NOMO-1 treated with DMSO at 0.1 percent for 48 hours (cell line): ENCODE measurements around the gene UTS2R.

Experiments
- DNase-seq: peaks from one replicate; lab custom pipeline; 2025; ENCODE audit not compliant: unreplicated experiment; lab: John Stamatoyannopoulos, UW

Gene UTS2R

GRCh38 chr17:82388223-82388921 lies 16.8 kb downstream of the UTS2R start:
- DNase-seq = no peak

- DNase-seq = no peak
Observed at GRCh38 chr17:82388922-82389283, 17.3 kb downstream of the UTS2R start.

- DNase-seq = no peak
Observed at GRCh38 chr17:82389379-82389778, 17.8 kb downstream of the UTS2R start.

- DNase-seq = no peak
Observed at GRCh38 chr17:82390015-82390859, 18.7 kb downstream of the UTS2R start.

- DNase-seq = no peak
Observed at GRCh38 chr17:82390860-82391435, 19.4 kb downstream of the UTS2R start.

GRCh38 chr17:82391496-82392066 lies 20.0 kb downstream of the UTS2R start:
- DNase-seq = no peak

- DNase-seq = no peak
Observed at GRCh38 chr17:82392209-82392920, 20.8 kb downstream of the UTS2R start.

- DNase-seq = no peak
Observed at GRCh38 chr17:82392941-82393340, 21.4 kb downstream of the UTS2R start.

- no peak for DNase-seq
Observed at GRCh38 chr17:82394278-82394677, 22.7 kb downstream of the UTS2R start.

GRCh38 chr17:82396601-82397435 lies 25.3 kb downstream of the UTS2R start:
- DNase-seq = no peak

- no peak for DNase-seq
Observed at GRCh38 chr17:82397449-82398335, 26.1 kb downstream of the UTS2R start.

GRCh38 chr17:82399041-82399441 lies 27.5 kb downstream of the UTS2R start:
- DNase-seq = no peak

GRCh38 chr17:82399601-82400101 lies 28.1 kb downstream of the UTS2R start:
- no peak for DNase-seq

- DNase-seq = peak; percentile 76
Observed at GRCh38 chr17:82400206-82400605, 28.6 kb downstream of the UTS2R start.

GRCh38 chr17:82400830-82401229 lies 29.3 kb downstream of the UTS2R start:
- DNase-seq = peak; percentile 88

GRCh38 chr17:82402865-82403264 lies 31.3 kb downstream of the UTS2R start:
- no peak for DNase-seq

- DNase-seq = no peak
Observed at GRCh38 chr17:82403662-82404660, 32.4 kb downstream of the UTS2R start.

GRCh38 chr17:82405051-82405450 lies 33.5 kb downstream of the UTS2R start:
- no peak for DNase-seq
